Measurements from ENCODE around the gene EEIG1.
A peak's percentile ranks its signal among the peaks of the same experiment; 100 is the strongest.
"Not testable (repeated sequence)": the region's sequence is repeated elsewhere in the genome, so short reads cannot be mapped to it uniquely, and the experiment has no call there.

The EEIG1 gene

GRCh38 chr9:128026255-128026772 lies 45.5 kb upstream of the EEIG1 start:
- Histone ChIP-seq H3K4me3 (ENCODE audit: insufficient read depth, low read length, poor library complexity, severe bottlenecking) (peak overlapping the region; percentile 35), H3K9me2 (replicated peaks; ENCODE audit: insufficient read depth, low read length) (no peaks in the 10 kb centered on the region), H3K36me3 (ENCODE audit: low read length) (no peaks in the 10 kb centered on the region), H3K9me3 (ENCODE audit: insufficient read depth, low read length) (no peaks in the 10 kb centered on the region), H3K9ac (ENCODE audit: low read length) (peak overlapping the region; percentile 55), H4K20me1 (ENCODE audit: low read depth, low read length) (no peaks in the 10 kb centered on the region), H2AFZ (ENCODE audit: low read depth, low read length, severe bottlenecking) (no peak overlapping the region), H3F3A (ENCODE audit: insufficient read depth) (peaks cover 51% of the 10 kb centered on the region), H3K27me3 (ENCODE audit: low read length) (no peaks in the 10 kb centered on the region), H3K27ac (ENCODE audit: low read depth, low read length) (peak overlapping the region; percentile 99), H3K4me2 (ENCODE audit: low read depth, low read length, poor library complexity, severe bottlenecking) (peak overlapping the region; percentile 61), H3K79me2 (ENCODE audit: insufficient read depth, low read length) (no peaks in the 10 kb centered on the region)
- no peak for TF ChIP-seq CTCF (IDR thresholded peaks at IDR 0.05; ENCODE audit: insufficient read depth, low read length, poor library complexity, severe bottlenecking)
- no peak for TF ChIP-seq EZH2phosphoT487 (conservative IDR thresholded peaks at IDR 0.05; ENCODE audit: low read length)

GRCh38 chr9:128025736-128026135 lies 44.9 kb upstream of the EEIG1 start:
- Histone ChIP-seq H3K9me3 (ENCODE audit: insufficient read depth, low read length) (no peaks in the 10 kb centered on the region), H3F3A (ENCODE audit: insufficient read depth) (peaks cover 49% of the 10 kb centered on the region), H3K9ac (ENCODE audit: low read length) (peak overlapping the region; percentile 55), H3K4me3 (ENCODE audit: insufficient read depth, low read length, poor library complexity, severe bottlenecking) (peak overlapping the region; percentile 35), H3K4me2 (ENCODE audit: low read depth, low read length, poor library complexity, severe bottlenecking) (peak overlapping the region; percentile 61), H3K36me3 (ENCODE audit: low read length) (no peaks in the 10 kb centered on the region), H3K27me3 (ENCODE audit: low read length) (no peaks in the 10 kb centered on the region), H3K79me2 (ENCODE audit: insufficient read depth, low read length) (no peaks in the 10 kb centered on the region), H3K27ac (ENCODE audit: low read depth, low read length) (peak overlapping the region; percentile 99), H4K20me1 (ENCODE audit: low read depth, low read length) (no peaks in the 10 kb centered on the region), H2AFZ (ENCODE audit: low read depth, low read length, severe bottlenecking) (no peak overlapping the region), H3K9me2 (replicated peaks; ENCODE audit: insufficient read depth, low read length) (no peaks in the 10 kb centered on the region)
- TF ChIP-seq CTCF (IDR thresholded peaks at IDR 0.05; ENCODE audit: insufficient read depth, low read length, poor library complexity, severe bottlenecking) (no peak), EZH2phosphoT487 (conservative IDR thresholded peaks at IDR 0.05; ENCODE audit: low read length) (no peak)

DNA sequence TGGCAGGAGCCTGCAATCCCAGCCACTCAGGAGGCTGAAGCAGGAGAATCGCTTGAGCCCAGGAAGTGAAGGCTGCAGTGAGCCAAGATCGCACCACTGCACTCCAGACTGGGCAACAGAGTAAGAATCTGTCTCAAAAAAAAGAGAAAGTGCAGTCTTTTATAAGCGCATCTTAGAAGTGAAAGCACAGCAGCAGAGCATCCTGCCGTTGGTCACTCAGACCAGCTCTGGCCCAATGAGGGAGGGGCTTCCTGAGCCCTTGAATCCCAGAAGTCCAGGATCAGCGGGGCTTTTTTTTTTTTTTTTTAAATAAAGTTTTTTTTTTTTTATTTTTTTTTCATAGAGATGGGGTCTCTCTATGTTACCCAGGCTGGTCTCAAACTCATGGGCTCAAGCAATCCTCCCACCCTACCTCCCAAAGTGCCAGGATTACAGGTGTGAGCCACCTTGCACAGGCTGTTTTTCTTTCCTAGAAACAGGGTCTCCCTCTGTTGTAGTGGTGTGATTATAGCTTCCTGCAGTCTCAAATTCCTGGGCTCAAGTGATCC lies 44.0 kb upstream of the EEIG1 start:
- no peaks in the 10 kb centered on the region for H3K79me2 ChIP-seq (ENCODE audit: insufficient read depth, low read length)
- H3K27me3 ChIP-seq (ENCODE audit: low read length), result no peaks in the 10 kb centered on the region
- H3K9ac ChIP-seq (ENCODE audit: low read length), result no peak overlapping the region
- H3K36me3 ChIP-seq (ENCODE audit: low read length), result no peaks in the 10 kb centered on the region
- TF ChIP-seq CTCF (IDR thresholded peaks at IDR 0.05; ENCODE audit: insufficient read depth, low read length, poor library complexity, severe bottlenecking), result no peak
- no peak for TF ChIP-seq EZH2phosphoT487 (conservative IDR thresholded peaks at IDR 0.05; ENCODE audit: low read length)
- no peak overlapping the region for H3K27ac ChIP-seq (ENCODE audit: low read depth, low read length)
- H3K4me2 ChIP-seq (ENCODE audit: low read depth, low read length, poor library complexity, severe bottlenecking), result no peak overlapping the region
- peaks cover 44% of the 10 kb centered on the region for H3F3A ChIP-seq (ENCODE audit: insufficient read depth)
- no peaks in the 10 kb centered on the region for H4K20me1 ChIP-seq (ENCODE audit: low read depth, low read length)
- H3K4me3 ChIP-seq (ENCODE audit: insufficient read depth, low read length, poor library complexity, severe bottlenecking), result no peak overlapping the region
- H3K9me3 ChIP-seq (ENCODE audit: insufficient read depth, low read length), result no peaks in the 10 kb centered on the region
- H2AFZ ChIP-seq (ENCODE audit: low read depth, low read length, severe bottlenecking), result no peak overlapping the region
- H3K9me2 ChIP-seq (replicated peaks; ENCODE audit: insufficient read depth, low read length), result no peaks in the 10 kb centered on the region

DNA sequence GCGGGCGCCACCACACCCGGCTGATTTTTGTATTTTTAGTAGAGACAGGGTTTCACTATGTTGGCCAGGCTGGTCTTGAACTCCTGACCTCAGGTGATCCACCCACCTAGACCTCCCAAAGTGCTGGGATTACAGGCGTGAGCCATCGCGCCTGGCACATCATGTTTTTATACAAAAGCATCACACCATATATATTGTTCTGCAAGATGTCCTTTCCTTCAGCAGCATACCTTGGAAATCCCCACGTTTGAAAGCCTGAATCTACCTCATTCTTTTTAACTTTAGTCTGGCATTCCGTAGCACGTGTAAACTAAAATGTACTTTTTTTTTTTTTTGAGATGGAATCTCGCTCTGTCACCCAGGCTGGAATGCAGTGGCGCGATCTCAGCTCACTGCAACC lies 42.9 kb upstream of the EEIG1 start:
- H3K27ac ChIP-seq (ENCODE audit: low read depth, low read length); H3K4me3 ChIP-seq (ENCODE audit: insufficient read depth, low read length, poor library complexity, severe bottlenecking); H4K20me1 ChIP-seq (ENCODE audit: low read depth, low read length); H3K79me2 ChIP-seq (ENCODE audit: insufficient read depth, low read length); H3K4me2 ChIP-seq (ENCODE audit: low read depth, low read length, poor library complexity, severe bottlenecking); H3K36me3 ChIP-seq (ENCODE audit: low read length); H2AFZ ChIP-seq (ENCODE audit: low read depth, low read length, severe bottlenecking); H3K9me2 ChIP-seq (replicated peaks; ENCODE audit: insufficient read depth, low read length); H3K9ac ChIP-seq (ENCODE audit: low read length); H3K27me3 ChIP-seq (ENCODE audit: low read length); H3K9me3 ChIP-seq (ENCODE audit: insufficient read depth, low read length): not testable (repeated sequence)
- peaks cover 33% of the 10 kb centered on the region for H3F3A ChIP-seq (ENCODE audit: insufficient read depth)

All from SU-DHL-6 (cell line).